IMR-90 (cell line): Measurements from ENCODE around the gene KLHL7. TPM values are rescaled to one million over a fixed set of nuclear protein-coding genes. Genes with fewer than 3 reads are reported as not detected.
A peak's percentile ranks its signal among the peaks of the same experiment; 100 is the strongest.

ENCODE experiments used
- CTCF ChIP-seq: conservative IDR thresholded peaks from 2 replicates; pipeline ENCODE4 v1.5.1; 2012; ENCODE audit warnings: mild to moderate bottlenecking, low read depth, low read length, improper control_type of control experiment
- MAZ ChIP-seq: IDR thresholded peaks from 2 replicates; pipeline ENCODE4 v1.6.1; 2012; ENCODE audit warnings: low read depth, mild to moderate bottlenecking, low read length, improper control_type of control experiment, moderate library complexity, borderline replicate concordance
- polyA plus RNA-seq, 3 experiments: library from polyadenylated mRNA; depleted of rRNA; stranded (reverse); fragments of >200 nt; gene quantifications; 2 replicates each; pipeline ENCODE4 v1.2.3, GENCODE V29; 2012; ENCODE audit warnings: low replicate concordance in 1 of 3
- total RNA-seq: library from RNA; depleted of rRNA; stranded (reverse); fragments of >200 nt; gene quantifications from 2 replicates; pipeline ENCODE4 v1.2.3, GENCODE V29; 2012

Gene KLHL7
- total and polyA plus RNA-seq, 2 of the 4 experiments (the other 2 are of a cell fraction), result 24.6 to 29.2 TPM

GRCh38 chr7:23181684-23182553 is 76.3 kb downstream of the KLHL7 start, which contains the start of gene NUP42 (continued):
- TF ChIP-seq CTCF (no peak), MAZ (peak; percentile 49; the same call in 1 of the 2 replicates)
